HG03060 (cell line): ENCODE results near the gene SHMT2.
A peak's percentile ranks its signal among the peaks of the same experiment; 100 is the strongest.
"Not testable (repeated sequence)": the region's sequence is repeated elsewhere in the genome, so short reads cannot be mapped to it uniquely, and the experiment has no call there.

ENCODE experiments used
- ATAC-seq: cut with Tn5 transposase; IDR thresholded peaks from one replicate; pipeline ENCODE4 v1.9.1; 2021; ENCODE audit warnings: low read depth, moderate number of reproducible peaks; ENCODE audit not compliant: unreplicated experiment

Gene SHMT2

DNA sequence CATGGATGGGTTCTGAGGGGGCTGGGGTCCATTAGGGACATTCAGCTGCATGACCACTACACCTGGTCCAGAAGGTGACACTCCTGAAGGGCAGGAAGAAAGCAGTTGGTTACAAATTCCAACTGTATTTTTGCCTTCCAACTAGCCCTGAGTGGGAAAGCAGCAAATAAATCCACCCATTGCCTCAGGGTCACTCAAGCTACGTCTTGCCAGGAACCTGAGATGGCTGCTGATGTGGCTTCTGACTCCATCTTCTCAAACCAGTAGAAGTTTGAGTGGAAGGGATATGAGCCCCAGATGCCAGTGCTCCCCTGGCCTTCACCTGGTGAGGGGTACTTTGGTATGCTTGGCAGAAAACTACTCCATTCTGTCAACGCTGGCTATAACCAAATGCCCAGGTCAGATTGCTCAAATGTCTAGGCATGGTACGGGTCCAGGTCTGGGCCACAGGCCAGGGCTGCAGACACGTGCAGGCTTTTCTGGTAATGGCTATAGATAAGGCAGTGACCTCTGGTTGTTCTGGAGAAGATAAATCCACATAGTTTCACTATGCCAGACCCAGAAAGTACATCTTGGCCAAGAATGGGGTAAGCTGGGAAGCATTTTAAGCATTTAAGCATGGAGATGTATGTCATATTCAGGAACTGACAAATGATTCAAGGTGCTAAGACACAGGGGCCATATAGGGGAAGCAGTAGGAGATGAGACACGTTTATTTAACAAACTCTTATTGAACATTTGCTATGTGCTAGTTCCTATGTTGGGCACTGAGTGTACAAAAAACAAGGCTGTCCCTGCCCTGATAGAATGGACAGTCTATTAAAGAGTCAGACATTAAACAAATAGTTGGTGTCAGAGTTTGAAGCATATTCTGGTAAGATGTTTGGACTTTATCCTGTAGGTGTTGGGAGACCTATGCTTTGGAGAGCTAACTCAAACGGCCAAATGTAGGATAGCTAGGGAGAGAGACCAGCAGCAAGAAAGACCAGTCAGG is 29.8 kb downstream of the SHMT2 start:
- ATAC-seq, result no peak

DNA sequence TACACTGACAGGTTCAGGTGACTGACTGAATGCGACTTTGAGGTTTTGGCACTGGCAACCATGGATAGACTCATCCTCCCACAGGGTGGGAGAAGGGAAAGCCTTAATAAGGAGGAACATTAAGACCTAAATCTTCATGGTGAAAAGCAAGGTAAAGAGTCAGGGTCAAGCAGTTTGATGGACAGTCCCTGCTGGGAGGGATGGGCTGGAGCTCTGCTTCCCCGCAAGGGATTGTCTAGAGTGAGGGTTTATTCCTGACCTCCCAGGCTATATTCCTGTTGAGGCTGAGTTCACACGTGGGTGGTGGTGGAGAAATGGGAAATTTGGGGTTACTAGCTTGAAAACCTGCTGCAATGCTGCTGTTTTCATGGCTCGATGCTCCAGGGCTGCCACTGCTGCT is 30.9 kb downstream of the SHMT2 start:
- ATAC-seq, result no peak

DNA sequence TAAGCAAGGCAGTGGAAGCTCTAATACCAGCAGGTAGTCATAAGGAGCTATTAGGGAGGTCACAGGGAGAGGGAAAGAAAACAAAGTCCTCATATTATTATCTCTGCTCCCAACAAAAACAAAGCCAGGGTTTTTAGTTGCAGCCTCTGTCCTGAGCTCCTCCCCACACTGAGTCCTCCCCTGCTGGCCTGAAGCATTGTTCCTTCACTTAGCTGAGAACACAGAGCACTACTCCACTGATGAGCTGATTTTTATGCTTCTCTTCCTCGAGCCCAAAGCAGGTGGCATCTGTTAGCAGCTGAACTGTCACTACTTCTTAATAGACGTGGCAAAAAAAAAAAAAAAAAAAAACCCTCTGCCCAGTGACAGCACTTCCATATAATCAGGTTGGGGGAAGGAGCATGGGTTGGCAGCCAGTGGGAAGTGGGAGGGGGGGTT is 31.9 kb downstream of the SHMT2 start:
- no peak for ATAC-seq

DNA sequence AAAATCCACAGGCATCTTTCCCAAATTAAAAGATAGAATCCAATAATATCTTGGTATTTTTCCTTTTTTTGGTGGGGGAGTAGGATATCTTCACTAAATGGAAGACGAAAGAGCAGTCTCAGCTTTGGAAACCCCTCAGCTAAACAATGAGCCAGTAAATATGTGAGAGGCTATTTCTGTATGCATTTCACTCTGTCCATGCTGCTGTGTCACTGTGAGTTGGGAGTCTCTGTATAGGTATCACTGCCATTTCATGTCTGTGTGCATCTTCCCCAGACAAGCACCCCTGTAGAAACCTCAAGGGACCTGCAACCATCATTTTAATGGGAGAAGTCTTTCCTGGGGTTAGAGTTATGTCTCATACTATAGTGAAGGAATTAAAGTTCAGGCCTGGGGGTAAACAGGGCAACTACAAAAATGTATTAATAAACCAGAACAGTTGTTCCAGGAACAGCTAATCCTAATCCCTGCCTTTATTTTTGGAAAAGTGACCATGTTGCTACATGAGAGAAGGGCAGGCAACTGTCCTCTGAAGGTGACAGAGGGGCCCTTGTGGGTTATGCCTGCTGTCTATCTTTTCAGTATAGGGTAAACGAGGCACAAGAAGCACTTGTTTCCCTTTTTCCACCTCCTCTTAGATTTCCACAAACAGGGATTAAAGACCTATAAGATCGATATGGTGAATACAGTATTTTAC is 32.8 kb downstream of the SHMT2 start:
- no peak for ATAC-seq

DNA sequence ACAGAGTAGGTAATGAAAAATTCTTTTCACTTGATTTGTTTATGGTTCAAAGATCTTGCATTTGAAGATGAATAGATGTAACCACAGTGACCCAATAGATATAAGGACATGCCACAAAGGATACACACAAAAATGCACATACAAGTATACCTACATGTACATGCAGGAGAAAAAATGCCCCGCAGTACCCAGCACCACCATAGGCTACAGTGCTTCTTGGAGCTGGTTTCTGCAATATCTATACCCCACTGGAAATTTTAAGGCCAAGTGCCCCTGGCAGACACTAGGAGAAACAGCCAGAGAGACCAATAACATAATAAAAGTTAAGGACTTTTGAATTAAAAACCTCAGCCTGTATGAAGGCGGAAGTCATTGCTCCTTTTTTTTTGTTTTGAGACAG is 33.6 kb downstream of the SHMT2 start:
- ATAC-seq, result no peak

DNA sequence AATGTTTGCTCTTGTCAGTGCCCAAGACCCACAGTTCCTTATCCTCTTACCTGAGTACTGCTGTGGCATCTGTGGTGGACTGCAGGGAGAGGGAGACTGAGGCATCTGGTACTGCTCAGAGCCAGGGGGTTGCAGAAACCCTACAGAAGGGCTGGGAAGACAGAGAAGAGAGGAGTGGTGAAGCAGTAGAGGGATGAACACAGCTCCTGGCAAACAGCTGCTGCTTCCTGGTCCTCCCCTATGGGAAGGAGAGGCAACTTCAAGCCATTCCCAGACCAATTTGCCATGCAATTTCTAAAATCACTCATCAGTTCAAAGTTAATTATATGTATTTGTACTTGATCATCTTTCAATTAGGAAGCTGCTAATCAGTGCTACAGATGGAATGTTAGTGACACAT is 37.2 kb downstream of the SHMT2 start:
- no peak for ATAC-seq

DNA sequence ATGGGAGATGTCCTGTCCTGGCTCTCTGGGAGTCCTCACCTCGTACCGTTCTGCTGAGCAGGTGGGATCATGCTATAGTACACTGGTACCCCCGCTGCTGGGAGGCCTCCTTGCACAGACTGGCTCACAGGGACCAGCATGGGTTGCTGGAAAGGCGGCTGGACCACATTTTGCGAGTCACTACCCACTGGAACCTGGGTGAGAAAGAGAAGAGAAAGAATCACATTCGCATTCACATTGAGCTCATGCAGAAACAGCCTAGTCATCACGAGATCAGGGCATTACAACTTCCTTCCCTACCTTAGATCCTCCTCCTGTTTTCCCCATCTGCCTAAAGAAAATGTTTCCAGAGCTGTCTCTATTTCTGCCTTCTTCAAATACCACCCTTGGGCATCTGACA is 38.8 kb downstream of the SHMT2 start:
- ATAC-seq, result no peak

DNA sequence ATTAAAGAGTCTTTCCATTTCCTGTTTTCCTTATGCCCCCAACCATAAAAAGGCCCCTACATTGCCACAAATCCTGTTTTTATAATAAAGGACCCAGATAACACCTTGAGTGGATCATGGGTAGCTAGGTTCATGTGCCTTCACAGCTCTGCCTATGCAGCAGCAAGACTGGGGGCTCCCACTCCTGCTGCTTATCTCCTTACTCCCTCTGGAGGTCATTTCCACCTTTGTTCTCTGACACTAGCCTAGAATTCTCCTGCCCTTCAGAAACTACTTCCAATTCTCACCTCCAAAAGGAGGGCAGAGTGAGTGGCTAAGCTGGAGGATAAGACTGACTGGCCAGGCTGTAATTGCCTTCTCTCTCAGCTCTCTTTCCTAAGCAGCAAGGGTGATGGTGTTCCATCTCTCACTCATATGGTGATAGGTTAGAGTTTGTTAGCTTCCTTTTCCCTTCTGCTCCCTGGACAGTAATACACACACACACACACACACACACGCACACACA is 41.5 kb downstream of the SHMT2 start:
- no peak for ATAC-seq

DNA sequence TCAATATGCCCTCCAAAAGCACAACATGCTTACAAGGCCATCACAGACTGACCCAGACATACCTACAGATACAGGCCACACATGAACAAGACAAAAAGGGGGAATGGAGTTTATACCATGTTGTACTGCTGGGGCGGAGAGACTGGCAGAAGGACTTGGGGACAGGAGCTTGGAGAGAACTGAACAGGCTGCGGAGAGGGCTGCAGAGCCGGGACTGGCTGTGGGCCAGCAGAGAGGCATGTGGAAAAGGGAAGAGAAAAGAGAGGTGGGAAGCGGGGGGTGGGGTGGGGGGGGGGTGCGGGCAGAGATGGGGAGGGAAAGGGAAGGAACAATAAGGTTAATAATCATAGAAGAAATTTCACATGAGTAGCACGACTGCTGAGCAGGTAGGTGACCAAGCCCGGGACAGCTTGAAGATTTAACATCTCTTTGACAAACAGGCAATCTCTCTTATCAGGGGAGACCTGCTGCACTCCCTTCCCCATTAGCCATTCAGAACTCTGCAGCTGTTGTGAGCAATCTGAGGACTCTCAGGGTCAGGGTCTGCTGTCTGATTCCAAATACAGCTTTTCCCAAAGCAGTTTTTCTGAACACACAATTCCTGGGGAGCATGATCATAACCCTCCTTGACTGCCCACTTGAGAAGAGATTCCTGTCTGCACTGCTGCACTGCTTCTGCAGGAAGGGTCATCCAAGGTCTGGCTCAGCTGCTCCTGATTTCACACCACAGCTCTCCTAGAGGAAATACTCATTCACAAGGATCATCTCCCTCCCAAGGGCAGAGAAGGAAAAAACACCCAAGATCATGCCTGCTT is 43.0 kb downstream of the SHMT2 start:
- ATAC-seq, result no peak

DNA sequence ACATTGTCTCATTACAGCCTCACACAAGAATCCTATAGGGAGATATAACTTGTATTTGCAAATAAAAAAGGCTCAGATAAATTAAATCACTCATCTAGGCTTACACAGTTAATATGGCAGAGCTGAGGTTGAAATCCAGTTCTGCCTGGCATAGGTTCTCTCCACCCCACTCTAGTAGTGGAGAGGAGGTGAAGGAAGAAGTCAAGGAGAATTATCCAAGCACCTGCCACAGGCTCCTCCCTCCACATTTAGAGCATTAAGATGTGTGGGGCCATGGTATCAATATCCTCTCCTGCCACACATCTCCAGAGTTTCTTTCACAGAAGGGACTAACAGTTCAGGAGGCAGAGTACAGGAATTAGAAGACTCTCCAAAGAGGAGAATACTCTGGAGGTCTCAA is 44.0 kb downstream of the SHMT2 start:
- no peak for ATAC-seq

DNA sequence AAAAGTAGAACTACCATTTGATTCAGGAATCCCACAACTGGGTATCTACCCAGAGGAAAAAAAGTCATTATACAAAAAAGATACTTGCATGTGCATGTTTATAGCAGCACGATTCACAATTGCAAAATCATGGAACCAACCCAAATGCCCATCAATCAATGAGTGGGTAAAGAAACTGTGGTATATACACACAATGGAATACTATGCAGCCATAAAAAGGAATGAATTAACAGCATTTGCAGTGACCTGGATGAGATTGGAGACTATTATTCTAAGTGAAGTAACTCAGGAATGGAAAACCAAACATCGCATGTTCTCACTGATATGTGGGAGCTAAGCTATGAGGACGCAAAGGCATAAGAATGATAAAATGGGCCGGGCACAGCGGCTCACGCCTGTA is 46.7 kb downstream of the SHMT2 start:
- not testable (repeated sequence) for ATAC-seq

DNA sequence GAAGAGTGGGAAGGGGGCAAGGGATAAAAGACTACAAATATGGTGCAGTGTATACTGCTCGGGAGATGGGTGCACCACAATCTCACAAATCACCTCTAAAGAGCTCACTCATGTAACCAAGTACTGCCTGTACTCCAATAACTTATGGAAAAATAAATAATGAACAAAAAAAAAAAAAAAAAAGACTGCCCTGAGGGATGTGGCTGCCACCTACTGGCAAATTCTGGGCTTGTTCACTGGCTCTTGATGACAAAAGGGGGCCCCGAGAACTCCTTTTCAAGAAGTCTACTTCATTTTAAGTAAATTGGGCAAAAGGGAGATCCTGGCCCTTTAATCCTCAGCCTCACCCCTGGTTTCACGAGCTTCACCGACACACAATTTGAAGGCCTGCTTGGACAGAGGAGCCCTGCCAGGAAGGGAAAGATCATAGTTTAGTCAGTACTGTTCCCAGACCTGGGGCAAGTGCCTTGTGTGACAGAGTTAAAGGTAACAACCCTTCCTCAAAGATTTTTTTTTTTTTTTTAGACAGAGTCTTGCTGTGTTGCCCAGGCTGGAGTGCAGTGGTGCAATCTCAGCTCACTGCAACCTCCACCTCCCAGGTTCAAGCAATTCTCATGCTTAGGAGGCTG is 47.5 kb downstream of the SHMT2 start:
- no peak for ATAC-seq

DNA sequence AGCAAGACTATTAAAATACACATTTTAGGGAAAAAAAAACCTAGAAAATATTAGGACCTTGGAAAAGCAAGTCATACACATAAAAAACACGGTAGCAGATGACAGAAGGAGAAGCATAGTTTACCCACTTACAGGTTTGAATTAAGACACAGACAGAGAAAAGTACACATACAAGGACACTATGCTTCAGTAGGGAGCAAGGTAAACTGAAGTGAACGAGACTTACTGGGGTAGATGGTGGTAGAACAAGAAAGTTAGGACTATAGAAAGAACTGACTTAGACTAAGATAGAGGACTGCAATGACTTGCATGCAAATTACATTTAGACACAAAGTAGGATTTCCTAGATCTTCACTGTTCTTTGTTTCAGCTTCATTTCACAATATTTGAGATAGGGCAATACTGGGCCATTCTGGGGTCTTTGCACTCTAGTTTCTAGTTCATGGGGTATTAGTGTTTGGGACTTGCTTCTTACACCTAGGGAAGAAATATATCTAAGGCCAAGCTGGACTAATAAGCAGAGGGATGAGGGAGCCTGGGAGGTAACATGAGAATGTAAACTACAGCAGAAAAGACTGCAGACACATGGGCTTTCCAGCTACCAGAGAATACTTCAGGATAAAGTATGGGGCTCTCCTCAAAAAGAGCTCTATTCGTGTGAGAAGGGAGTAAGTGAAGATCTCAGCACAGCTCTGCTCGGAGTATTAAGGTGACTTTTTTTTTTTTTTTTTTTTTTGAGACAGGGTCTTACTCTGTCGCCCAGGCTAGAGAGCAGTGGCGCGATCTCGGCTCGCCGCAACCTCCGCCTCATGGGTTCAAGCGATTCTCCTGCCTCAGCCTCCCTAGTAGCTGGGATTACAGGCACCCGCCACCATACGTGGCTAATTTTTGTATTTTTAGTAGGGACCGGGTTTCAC is 49.2 kb downstream of the SHMT2 start:
- no peak for ATAC-seq

DNA sequence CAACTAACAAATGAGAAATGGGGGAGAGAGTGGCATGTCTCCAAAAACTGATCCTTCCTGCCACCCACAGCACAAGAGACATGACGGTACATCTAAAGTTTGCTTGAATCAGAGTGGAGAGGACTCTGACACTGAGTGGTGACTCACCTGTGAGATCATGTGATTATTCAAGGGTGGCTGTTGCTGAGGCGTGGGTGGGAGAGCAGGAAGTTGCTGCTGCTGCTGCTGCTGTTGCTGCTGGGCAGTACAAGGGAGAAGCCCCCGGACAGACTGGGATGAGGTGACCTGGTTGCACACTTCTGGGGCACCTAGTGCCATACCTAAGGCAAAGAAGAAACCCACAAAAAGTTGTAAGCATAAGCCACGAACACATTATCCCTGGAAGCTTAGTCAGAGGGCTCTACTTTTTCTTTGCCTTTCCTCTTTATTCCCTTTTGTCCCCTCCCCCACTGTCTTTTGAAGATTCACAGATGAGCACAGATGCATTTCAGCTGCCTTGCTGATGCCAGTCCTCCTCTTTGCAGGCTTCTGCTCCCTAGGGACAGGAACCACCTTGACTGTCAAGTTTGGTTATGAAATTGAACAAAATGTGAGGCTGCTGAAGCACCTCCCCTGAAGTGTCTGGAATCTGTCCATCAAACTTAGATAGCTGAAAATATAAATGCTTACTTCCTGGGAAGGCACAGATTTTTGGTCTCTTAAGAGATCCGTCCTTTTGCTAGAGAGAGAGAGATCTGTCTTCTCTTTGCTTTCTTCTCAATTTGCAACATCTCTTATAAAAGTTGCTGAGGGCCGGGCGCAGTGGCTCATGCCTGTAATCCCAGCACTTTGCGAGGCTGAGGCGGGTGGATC is 50.9 kb downstream of the SHMT2 start:
- peak; percentile 85 for ATAC-seq

DNA sequence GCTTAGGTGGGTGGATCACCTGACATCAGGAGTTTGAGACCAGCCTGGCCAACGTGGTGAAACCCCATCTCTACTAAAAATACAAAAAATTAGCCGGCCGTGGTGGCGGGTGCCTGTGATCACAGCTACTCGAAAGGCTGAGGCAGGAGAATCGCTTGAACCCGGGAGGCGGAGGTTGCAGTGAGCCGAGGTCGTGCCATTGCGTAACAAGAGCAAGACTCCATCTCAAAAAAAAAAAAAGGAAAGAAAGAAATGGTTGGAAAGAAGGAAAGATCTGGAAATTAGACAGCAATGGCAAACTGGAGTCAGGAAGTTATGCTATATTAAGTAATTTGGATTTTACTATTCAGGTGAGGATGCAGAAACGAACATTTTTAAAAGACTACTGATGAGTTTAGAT is 52.6 kb downstream of the SHMT2 start:
- ATAC-seq, result not testable (repeated sequence)
